ENCODE measurements around the gene TOM1L1. TPM values are rescaled to one million over a fixed set of nuclear protein-coding genes. Genes with fewer than 3 reads are reported as not detected.
A peak's percentile ranks its signal among the peaks of the same experiment; 100 is the strongest.

Gene TOM1L1
- total and polyA plus RNA-seq, 7 experiments from 2014 or later, result 0.19 TPM; not detected in 6

DNA sequence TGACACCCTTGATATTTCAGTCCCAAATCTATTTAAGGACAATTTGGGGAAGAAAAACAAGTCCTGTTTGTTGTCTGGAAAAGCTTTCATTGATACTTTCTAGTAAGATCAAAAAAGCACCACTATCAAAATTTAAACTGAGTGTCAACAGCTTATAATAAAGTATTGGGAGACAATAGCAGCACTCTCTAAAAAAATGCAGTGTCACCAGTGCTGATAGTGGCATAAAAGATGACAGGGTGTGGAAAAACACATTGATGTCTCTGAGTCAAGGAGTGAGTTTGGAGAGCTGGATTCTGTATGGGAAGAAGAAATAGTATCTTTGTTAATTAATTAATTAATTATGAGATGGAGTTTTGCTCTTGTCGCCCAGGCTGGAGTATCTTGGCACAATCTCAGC lies 8.3 kb upstream of the TOM1L1 start:
- intact Hi-C loops (cut with micrococcal nuclease), result no loop called here
- no peak overlapping the region for H3K27ac Mint-ChIP-seq
- no peak overlapping the region for H3K4me3 Mint-ChIP-seq
- ATAC-seq (no peak), DNase-seq (no peak)
- Histone ChIP-seq H3K27me3 (ENCODE audit: control insufficient read depth in 2 of 2, insufficient read depth in 2 of 2, low read length in 2 of 2) (no peaks in the 10 kb centered on the region), H3K4me3 (ENCODE audit: low read length) (no peak overlapping the region), H3K4me1 (ENCODE audit: control insufficient read depth in 2 of 2, insufficient read depth in 2 of 2, low read length in 2 of 2) (no peaks in the 10 kb centered on the region), H3K27ac (ENCODE audit: low read depth, low read length) (no peak overlapping the region), H3K9me3 (ENCODE audit: control insufficient read depth in 2 of 3, low read length in 3 of 3) (no peaks in the 10 kb centered on the region), H3K36me3 (ENCODE audit: control insufficient read depth in 2 of 3, insufficient read depth in 3 of 3, low read length in 3 of 3) (no peaks in the 10 kb centered on the region)
- no peaks in the 10 kb centered on the region for H3K36me3 Mint-ChIP-seq
- CTCF ChIA-PET, result no interaction called here
- H3K9me3 Mint-ChIP-seq, result no peaks in the 10 kb centered on the region
- H3K4me1 Mint-ChIP-seq, result peaks cover 0 to 2% (median 0%) of the 10 kb centered on the region in 7 donors
- POLR2A ChIA-PET, result no interaction called here
- H3K27me3 Mint-ChIP-seq, result peaks cover 13 to 38% (median 21%) of the 10 kb centered on the region in 5 donors

DNA sequence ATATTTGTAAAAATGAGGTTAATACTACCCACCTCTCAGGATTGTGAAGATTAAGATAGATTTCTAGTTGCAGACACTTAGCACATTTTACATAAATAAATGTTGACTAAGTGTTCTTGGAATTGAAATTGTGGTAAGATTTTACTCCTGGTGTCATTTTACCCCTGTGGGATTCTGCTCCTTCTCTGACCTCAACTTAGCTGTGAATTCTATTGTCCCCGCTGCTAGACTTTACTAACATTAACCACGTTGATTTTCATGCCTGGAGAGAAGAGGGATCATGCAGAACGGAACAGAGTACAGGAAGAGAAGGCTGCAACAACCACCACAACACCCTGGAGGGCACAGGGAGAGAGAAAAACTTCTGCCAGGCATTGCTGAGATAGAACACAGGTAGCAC lies 2.1 kb upstream of the TOM1L1 start:
- ATAC-seq (no peak), DNase-seq (no peak)
- no peaks in the 10 kb centered on the region for H3K9me3 ChIP-seq (ENCODE audit: control insufficient read depth in 2 of 3, low read length in 3 of 3)
- H3K27ac ChIP-seq (ENCODE audit: low read depth, low read length), result no peak overlapping the region
- intact Hi-C loops (cut with micrococcal nuclease), result no loop called here
- no peaks in the 10 kb centered on the region for H3K36me3 Mint-ChIP-seq
- ChIA-PET POLR2A (no interaction called here), CTCF (no interaction called here)
- H3K36me3 ChIP-seq (ENCODE audit: control insufficient read depth in 2 of 3, insufficient read depth in 3 of 3, low read length in 3 of 3), result no peaks in the 10 kb centered on the region
- peaks cover 0 to 16% (median 8%) of the 10 kb centered on the region in 7 donors for H3K4me1 Mint-ChIP-seq
- no peak overlapping the region for H3K27ac Mint-ChIP-seq
- H3K27me3 Mint-ChIP-seq, result peaks cover 31 to 51% (median 46%) of the 10 kb centered on the region in 5 donors
- no peaks in the 10 kb centered on the region for H3K4me1 ChIP-seq (ENCODE audit: control insufficient read depth in 2 of 2, insufficient read depth in 2 of 2, low read length in 2 of 2)
- no peak overlapping the region for H3K4me3 Mint-ChIP-seq
- H3K27me3 ChIP-seq (ENCODE audit: control insufficient read depth in 2 of 2, insufficient read depth in 2 of 2, low read length in 2 of 2), result no peaks in the 10 kb centered on the region
- no peaks in the 10 kb centered on the region for H3K9me3 Mint-ChIP-seq
- H3K4me3 ChIP-seq (ENCODE audit: low read length), result no peak overlapping the region

DNA sequence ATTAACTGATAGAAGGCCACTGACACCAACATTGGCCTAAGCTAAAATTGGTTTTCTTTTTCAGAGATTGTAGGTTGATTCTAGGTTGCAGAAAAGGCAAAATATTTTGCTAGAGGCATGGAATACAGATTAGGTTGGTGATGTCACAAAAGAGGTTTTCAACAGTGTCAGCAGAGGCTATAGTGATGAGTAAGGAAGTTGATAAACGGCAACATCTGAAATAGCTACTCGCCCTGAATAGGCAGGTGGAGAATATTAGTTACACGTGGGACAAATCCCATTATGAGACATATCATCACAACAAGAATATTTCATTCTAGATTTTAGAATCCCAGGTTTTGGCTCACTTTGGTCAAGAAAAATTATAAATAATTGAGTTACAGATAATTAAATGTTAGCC lies 1.5 kb upstream of the TOM1L1 start:
- Histone ChIP-seq H3K36me3 (ENCODE audit: control insufficient read depth in 2 of 3, insufficient read depth in 3 of 3, low read length in 3 of 3) (no peaks in the 10 kb centered on the region), H3K27ac (ENCODE audit: low read depth, low read length) (no peak overlapping the region), H3K9me3 (ENCODE audit: control insufficient read depth in 2 of 3, low read length in 3 of 3) (no peaks in the 10 kb centered on the region), H3K4me3 (ENCODE audit: low read length) (no peak overlapping the region), H3K27me3 (ENCODE audit: control insufficient read depth in 2 of 2, insufficient read depth in 2 of 2, low read length in 2 of 2) (no peaks in the 10 kb centered on the region), H3K4me1 (ENCODE audit: control insufficient read depth in 2 of 2, insufficient read depth in 2 of 2, low read length in 2 of 2) (no peaks in the 10 kb centered on the region)
- H3K9me3 Mint-ChIP-seq, result no peaks in the 10 kb centered on the region
- DNase-seq (no peak), ATAC-seq (no peak)
- peak overlapping the region in 3 of 10 donors; percentile 12 to 63 (median 61) for H3K4me3 Mint-ChIP-seq
- peaks cover 29 to 45% (median 41%) of the 10 kb centered on the region in 5 donors for H3K27me3 Mint-ChIP-seq
- intact Hi-C loops (cut with micrococcal nuclease), result no loop called here
- CTCF ChIA-PET, result no interaction called here
- H3K27ac Mint-ChIP-seq, result no peak overlapping the region
- H3K4me1 Mint-ChIP-seq, result peaks cover 0 to 16% (median 8%) of the 10 kb centered on the region in 7 donors
- POLR2A ChIA-PET, result no interaction called here
- H3K36me3 Mint-ChIP-seq, result no peaks in the 10 kb centered on the region

DNA sequence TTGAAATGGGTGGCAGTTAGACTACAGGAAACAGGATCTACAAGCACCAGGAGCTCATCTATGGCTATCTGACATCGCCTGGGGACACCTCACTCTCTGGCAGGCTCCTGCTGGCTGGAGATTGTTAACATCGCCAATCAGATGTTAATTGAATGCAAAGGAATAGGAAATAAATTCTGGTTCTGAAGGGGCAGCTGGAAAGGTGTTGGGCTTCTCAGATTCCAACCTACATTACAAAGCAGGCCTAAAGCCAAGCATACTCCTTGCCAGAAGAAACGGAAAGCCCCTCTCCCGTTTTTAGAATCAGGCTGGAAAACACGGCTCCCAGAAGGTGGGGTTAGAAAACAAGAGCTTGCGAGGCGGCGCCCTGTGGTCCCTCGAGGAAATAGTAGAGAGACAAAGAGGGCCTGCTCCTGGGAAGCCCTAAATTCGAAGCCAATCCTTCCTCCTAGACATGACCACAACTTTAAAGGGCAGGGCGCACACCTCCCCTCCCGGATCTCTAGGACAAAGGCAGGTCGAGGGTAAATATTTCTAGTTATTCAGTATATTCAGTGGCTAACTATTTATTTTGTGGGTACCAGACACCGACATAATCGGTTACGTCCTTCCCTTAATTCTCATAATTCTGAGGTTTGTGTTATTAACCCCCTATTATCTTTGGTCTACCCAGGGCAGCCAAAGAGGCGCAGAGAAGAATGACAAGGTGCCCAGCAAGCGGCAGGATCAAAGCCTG lies 763 bp upstream of the TOM1L1 start:
- peaks cover 0 to 16% (median 8%) of the 10 kb centered on the region in 7 donors for H3K4me1 Mint-ChIP-seq
- ChIA-PET CTCF (no interaction called here), POLR2A (no interaction called here)
- H3K27me3 Mint-ChIP-seq, result peaks cover 29 to 44% (median 41%) of the 10 kb centered on the region in 5 donors
- peak overlapping the region in 1 of 9 donors; percentile 32 for H3K27ac Mint-ChIP-seq
- Histone ChIP-seq H3K36me3 (ENCODE audit: control insufficient read depth in 2 of 3, insufficient read depth in 3 of 3, low read length in 3 of 3) (no peaks in the 10 kb centered on the region), H3K4me1 (ENCODE audit: control insufficient read depth in 2 of 2, insufficient read depth in 2 of 2, low read length in 2 of 2) (no peaks in the 10 kb centered on the region), H3K9me3 (ENCODE audit: control insufficient read depth in 2 of 3, low read length in 3 of 3) (no peaks in the 10 kb centered on the region), H3K4me3 (ENCODE audit: low read length) (no peak overlapping the region), H3K27me3 (ENCODE audit: control insufficient read depth in 2 of 2, insufficient read depth in 2 of 2, low read length in 2 of 2) (no peaks in the 10 kb centered on the region), H3K27ac (ENCODE audit: low read depth, low read length) (no peak overlapping the region)
- ATAC-seq, result no peak
- intact Hi-C loops (cut with micrococcal nuclease), result no loop called here
- no peak for DNase-seq
- no peaks in the 10 kb centered on the region for H3K9me3 Mint-ChIP-seq
- H3K4me3 Mint-ChIP-seq, result peak overlapping the region; percentile 18 to 65 (median 58)
- H3K36me3 Mint-ChIP-seq, result no peaks in the 10 kb centered on the region

DNA sequence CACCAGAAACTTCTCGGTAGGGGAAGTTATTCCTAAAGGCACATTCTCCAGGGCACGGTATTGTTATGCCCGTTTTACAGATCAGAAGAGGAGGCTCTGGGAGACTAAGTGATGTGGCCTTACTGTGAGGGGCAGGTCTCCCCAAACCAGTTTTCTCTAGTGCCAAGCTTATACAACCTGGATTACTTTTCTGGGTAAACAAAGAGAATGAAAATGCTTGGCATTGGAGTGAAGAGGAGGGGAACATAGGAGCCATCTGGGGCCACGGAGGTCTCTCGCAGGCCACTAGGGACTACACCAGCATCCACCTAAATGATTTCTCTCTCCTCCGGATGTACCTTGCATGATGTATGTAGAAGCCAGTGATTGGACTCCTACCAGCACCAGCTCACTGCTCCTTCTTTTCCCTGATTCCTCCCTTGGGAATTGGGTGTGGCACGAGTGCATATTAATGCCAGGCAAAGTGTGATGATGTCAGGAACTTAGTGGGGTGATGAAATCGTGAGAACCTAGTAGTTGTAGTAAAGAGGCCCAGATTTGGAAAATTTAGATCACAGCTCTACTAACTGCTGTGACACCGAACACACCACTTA lies 674 bp downstream of the TOM1L1 start:
- no peaks in the 10 kb centered on the region for H3K36me3 Mint-ChIP-seq
- ATAC-seq (no peak), DNase-seq (no peak)
- peaks cover 0 to 16% (median 8%) of the 10 kb centered on the region in 7 donors for H3K4me1 Mint-ChIP-seq
- no peak overlapping the region for H3K27ac Mint-ChIP-seq
- intact Hi-C loops (cut with micrococcal nuclease), result no loop called here
- no peak overlapping the region for H3K4me3 ChIP-seq (ENCODE audit: low read length)
- ChIA-PET POLR2A (no interaction called here), CTCF (no interaction called here)
- H3K27ac ChIP-seq (ENCODE audit: low read depth, low read length), result no peak overlapping the region
- no peaks in the 10 kb centered on the region for H3K27me3 ChIP-seq (ENCODE audit: control insufficient read depth in 2 of 2, insufficient read depth in 2 of 2, low read length in 2 of 2)
- H3K9me3 Mint-ChIP-seq, result no peaks in the 10 kb centered on the region
- no peaks in the 10 kb centered on the region for H3K4me1 ChIP-seq (ENCODE audit: control insufficient read depth in 2 of 2, insufficient read depth in 2 of 2, low read length in 2 of 2)
- H3K36me3 ChIP-seq (ENCODE audit: control insufficient read depth in 2 of 3, insufficient read depth in 3 of 3, low read length in 3 of 3), result no peaks in the 10 kb centered on the region
- peaks cover 29 to 43% (median 36%) of the 10 kb centered on the region in 5 donors for H3K27me3 Mint-ChIP-seq
- H3K9me3 ChIP-seq (ENCODE audit: control insufficient read depth in 2 of 3, low read length in 3 of 3), result no peaks in the 10 kb centered on the region
- H3K4me3 Mint-ChIP-seq, result peak overlapping the region in 7 of 10 donors; percentile 1 to 65 (median 36)

DNA sequence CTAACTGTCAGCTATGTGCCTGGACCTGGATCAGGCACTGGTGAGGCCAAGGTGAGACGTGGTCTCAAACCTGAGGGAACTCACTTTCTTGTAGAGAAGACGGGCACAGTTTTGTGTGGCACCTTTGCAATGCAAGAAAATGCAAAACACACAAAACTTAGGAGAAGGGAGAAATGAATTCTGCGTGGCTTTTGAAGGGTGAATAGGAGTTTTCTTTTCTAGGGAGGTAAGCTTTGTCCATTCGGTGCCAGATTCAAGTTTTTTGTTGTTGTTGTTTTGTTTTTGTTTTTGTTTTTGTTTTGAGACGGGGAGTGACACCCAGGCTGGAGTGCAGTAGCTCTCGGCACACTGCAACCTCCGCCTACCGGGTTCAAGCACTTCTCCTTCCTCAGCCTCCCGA lies 1.4 kb downstream of the TOM1L1 start:
- CTCF ChIA-PET, result no interaction called here
- ATAC-seq, result no peak

DNA sequence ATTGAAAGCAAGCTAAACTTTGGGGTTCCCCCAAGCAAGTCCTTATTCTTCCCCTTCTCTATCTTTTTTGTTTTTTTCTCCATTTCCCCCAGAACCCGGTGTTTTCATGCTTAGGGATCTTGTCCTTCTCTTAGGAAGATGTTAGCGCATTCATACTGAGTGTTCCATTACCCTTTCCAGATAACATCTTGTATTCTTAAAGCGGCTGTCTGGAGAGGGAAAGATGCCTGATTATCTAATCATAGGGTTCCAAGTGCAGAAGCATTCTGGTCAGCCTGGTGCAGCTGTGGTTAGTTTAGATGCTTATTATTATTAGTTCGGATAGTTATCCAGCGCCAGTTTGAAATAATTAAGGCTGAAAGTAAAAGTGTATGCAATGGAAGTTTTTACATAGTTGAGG lies 2.0 kb downstream of the TOM1L1 start:
- Histone ChIP-seq H3K4me1 (ENCODE audit: control insufficient read depth in 2 of 2, insufficient read depth in 2 of 2, low read length in 2 of 2) (no peaks in the 10 kb centered on the region), H3K27me3 (ENCODE audit: control insufficient read depth in 2 of 2, insufficient read depth in 2 of 2, low read length in 2 of 2) (no peaks in the 10 kb centered on the region), H3K36me3 (ENCODE audit: control insufficient read depth in 2 of 3, insufficient read depth in 3 of 3, low read length in 3 of 3) (no peaks in the 10 kb centered on the region), H3K27ac (ENCODE audit: low read depth, low read length) (no peak overlapping the region), H3K9me3 (ENCODE audit: control insufficient read depth in 2 of 3, low read length in 3 of 3) (no peaks in the 10 kb centered on the region), H3K4me3 (ENCODE audit: low read length) (no peak overlapping the region)
- intact Hi-C loops (cut with micrococcal nuclease), result no loop called here
- no peak for ATAC-seq
- ChIA-PET POLR2A (no interaction called here), CTCF (no interaction called here)
- peaks cover 0 to 16% (median 8%) of the 10 kb centered on the region in 7 donors for H3K4me1 Mint-ChIP-seq
- H3K9me3 Mint-ChIP-seq, result no peaks in the 10 kb centered on the region
- no peak for DNase-seq
- H3K27me3 Mint-ChIP-seq, result peaks cover 22 to 34% (median 28%) of the 10 kb centered on the region in 5 donors
- no peaks in the 10 kb centered on the region for H3K36me3 Mint-ChIP-seq
- no peak overlapping the region for H3K27ac Mint-ChIP-seq
- H3K4me3 Mint-ChIP-seq, result no peak overlapping the region

More for the DNA sequence above, 1.4 kb downstream of the TOM1L1 start:
- Mint-ChIP-seq H3K27ac (no peak overlapping the region), H3K9me3 (no peaks in the 10 kb centered on the region), H3K27me3 (peaks cover 24 to 36% (median 31%) of the 10 kb centered on the region in 5 donors), H3K4me1 (peaks cover 0 to 16% (median 8%) of the 10 kb centered on the region in 7 donors), H3K36me3 (no peaks in the 10 kb centered on the region), H3K4me3 (no peak overlapping the region)
- H3K4me1 ChIP-seq (ENCODE audit: control insufficient read depth in 2 of 2, insufficient read depth in 2 of 2, low read length in 2 of 2), result no peaks in the 10 kb centered on the region
- no peak for DNase-seq
- no peaks in the 10 kb centered on the region for H3K27me3 ChIP-seq (ENCODE audit: control insufficient read depth in 2 of 2, insufficient read depth in 2 of 2, low read length in 2 of 2)
- no peak overlapping the region for H3K27ac ChIP-seq (ENCODE audit: low read depth, low read length)
- H3K9me3 ChIP-seq (ENCODE audit: control insufficient read depth in 2 of 3, low read length in 3 of 3), result no peaks in the 10 kb centered on the region
- POLR2A ChIA-PET, result no interaction called here
- H3K36me3 ChIP-seq (ENCODE audit: control insufficient read depth in 2 of 3, insufficient read depth in 3 of 3, low read length in 3 of 3), result no peaks in the 10 kb centered on the region
- no peak overlapping the region for H3K4me3 ChIP-seq (ENCODE audit: low read length)
- intact Hi-C loops (cut with micrococcal nuclease), result no loop called here

Data from naive thymus-derived CD4-positive, alpha-beta T cell (primary cell).